Transverse colon (tissue), 1 donor: ENCODE data around the gene RTEL1.
"Not testable (repeated sequence)": the region's sequence is repeated elsewhere in the genome, so short reads cannot be mapped to it uniquely, and the experiment has no call there.

ENCODE experiments used
- EP300 ChIP-seq: sonication (generic); formaldehyde crosslinking; IDR thresholded peaks from one replicate; pipeline ENCODE4 v1.6.1; 2017; ENCODE audit warnings: antibody characterized with exemption, low read depth
- POLR2A ChIP-seq: fragments of 450-650 bp; IDR thresholded peaks from one replicate; pipeline ENCODE4 v1.6.1; 2016; ENCODE audit warnings: antibody characterized with exemption, mild to moderate bottlenecking, moderate library complexity

DNA sequence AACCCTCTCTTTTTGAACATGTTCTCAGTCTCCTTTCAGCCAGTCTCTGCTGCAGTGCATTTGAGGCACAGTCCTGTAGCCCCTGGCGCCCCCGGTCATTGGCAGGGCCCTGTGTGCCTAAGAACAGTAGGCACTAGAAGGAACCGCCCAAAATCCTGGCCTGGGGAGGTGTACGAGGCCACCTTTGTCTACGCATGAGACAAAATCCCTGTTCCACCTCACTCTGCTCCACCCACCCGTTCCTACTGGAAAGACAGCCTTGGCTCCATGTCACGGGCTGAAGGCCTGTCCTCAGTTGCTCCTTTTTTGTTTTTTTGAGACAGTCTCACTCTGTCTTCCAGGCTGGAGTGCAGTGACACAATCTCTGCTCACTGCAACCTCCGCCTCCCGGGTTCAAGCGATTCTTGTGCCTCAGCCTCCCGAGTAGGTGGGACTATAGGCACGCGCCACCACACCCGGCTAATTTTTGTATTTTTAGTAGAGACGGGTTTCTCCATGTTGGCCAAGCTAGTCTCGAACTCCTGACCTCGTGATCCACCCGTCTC lies 72.1 kb downstream of the RTEL1 start:
- TF ChIP-seq POLR2A, EP300: not testable (repeated sequence)
